ENCODE measurements around the gene TRIM52. TPM values are rescaled to one million over a fixed set of nuclear protein-coding genes. Genes with fewer than 3 reads are reported as not detected.

TRIM52 gene
- total and polyA plus RNA-seq, 2 of the 13 experiments (the other 11 are each of a cell fraction or from before 2014, with no cell fraction given), result 7.2 to 11.6 TPM

DNA sequence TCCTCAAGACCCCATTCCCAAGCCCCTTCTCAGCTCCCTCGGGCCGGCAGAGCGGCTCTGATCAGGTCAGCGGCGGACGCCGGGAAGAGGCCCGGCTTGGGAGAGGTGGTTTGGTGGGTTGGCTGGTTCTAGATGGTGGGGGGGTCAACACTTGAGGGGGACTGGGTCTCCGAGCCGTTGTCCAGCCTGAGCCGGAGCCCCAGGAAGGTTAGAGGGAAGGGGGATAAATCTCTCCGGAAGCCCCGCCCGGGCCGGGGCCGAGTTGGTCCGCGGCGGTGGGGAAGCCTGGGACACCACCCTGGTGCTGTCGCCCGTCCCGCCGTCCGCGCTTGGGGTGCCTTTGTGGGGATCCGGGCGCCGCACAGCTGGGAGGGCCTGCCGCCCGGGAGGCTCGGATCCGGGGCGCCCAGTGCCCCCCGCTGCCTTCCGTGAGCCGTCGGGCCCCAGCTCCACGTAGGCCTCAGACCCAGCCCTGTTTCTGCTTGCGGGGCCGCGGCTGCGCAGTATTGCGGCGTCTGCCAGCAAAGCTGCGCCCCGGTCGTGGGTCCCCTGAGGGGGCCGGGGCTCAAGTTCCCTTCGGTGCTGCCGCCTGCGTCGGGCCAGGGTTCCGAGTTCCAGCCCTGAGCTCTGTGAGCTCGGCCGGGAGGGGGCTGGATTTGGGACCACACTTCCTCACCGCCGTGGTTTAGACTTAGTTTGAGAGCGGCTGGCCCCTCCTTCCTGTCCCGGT, 542 bp upstream of the TRIM52 start (continued):
- TF ChIP-seq POLR2AphosphoS5 (IDR thresholded peaks at IDR 0.05; ENCODE audit: low read depth, low read length) (peak; percentile 51; the same call in 1 of the 2 replicates), SALL2 (CRISPR knock-in tag; IDR thresholded peaks at IDR 0.05) (no peak), NFE2L1 (CRISPR knock-in tag; IDR thresholded peaks at IDR 0.05; ENCODE audit: borderline replicate concordance) (no peak), GABPA (IDR thresholded peaks at IDR 0.05; ENCODE audit: low read depth, low read length) (peak; percentile 32), GABPA (CRISPR knock-in tag; IDR thresholded peaks at IDR 0.05; ENCODE audit: low read depth) (no peak; the same call in 1 of the 2 replicates), ZFP90 (CRISPR knock-in tag; IDR thresholded peaks at IDR 0.05; ENCODE audit: borderline replicate concordance) (peak; percentile 16; the same call in 1 of the 2 replicates), SMC3 (IDR thresholded peaks at IDR 0.05; ENCODE audit: low read length) (no peak), TBP (CRISPR knock-in tag; IDR thresholded peaks at IDR 0.05) (no peak), CEBPG (CRISPR knock-in tag; IDR thresholded peaks at IDR 0.05) (no peak), TCF12 (IDR thresholded peaks at IDR 0.05) (no peak), TCF12 (CRISPR knock-in tag; IDR thresholded peaks at IDR 0.05) (peak; percentile 62; the same call in 1 of the 2 replicates), MLX (CRISPR knock-in tag; IDR thresholded peaks at IDR 0.05) (no peak), MTF1 (CRISPR knock-in tag; IDR thresholded peaks at IDR 0.05) (peak; percentile 67), PAXIP1 (CRISPR knock-in tag; conservative IDR thresholded peaks at IDR 0.05) (peak; percentile 44; the same call in 1 of the 2 replicates), AHDC1 (CRISPR knock-in tag; IDR thresholded peaks at IDR 0.05; ENCODE audit: borderline replicate concordance) (0 out of 2 replicates have a peak, but pooled peaks have one; percentile 18), RBAK (CRISPR knock-in tag; IDR thresholded peaks at IDR 0.05) (no peak)
- TF ChIP-seq, protein P1, sequence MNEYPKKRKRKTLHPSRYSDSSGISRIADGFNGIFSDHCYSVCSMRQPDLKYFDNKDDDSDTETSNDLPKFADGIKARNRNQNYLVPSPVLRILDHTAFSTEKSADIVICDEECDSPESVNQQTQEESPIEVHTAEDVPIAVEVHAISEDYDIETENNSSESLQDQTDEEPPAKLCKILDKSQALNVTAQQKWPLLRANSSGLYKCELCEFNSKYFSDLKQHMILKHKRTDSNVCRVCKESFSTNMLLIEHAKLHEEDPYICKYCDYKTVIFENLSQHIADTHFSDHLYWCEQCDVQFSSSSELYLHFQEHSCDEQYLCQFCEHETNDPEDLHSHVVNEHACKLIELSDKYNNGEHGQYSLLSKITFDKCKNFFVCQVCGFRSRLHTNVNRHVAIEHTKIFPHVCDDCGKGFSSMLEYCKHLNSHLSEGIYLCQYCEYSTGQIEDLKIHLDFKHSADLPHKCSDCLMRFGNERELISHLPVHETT (CRISPR knock-in tag; conservative IDR thresholded peaks at IDR 0.05), result no peak; the same call in 1 of the 2 replicates
- TF ChIP-seq, protein P2, sequence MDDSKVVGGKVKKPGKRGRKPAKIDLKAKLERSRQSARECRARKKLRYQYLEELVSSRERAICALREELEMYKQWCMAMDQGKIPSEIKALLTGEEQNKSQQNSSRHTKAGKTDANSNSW (CRISPR knock-in tag; IDR thresholded peaks at IDR 0.05; ENCODE audit: borderline replicate concordance), result no peak

Data from HepG2 (cell line).